Trophoblast cell (in vitro differentiated cells and primary cell): ENCODE data around the gene ARHGEF26.

Experiments
- DNase-seq, 2 donors: peaks; one replicate each; pipeline ENCODE4 v3.0.0-alpha.2; 2016
- H2AFZ ChIP-seq: 2 replicates; pipeline ENCODE4 v1.6.1; 2013; ENCODE audit warnings: low read length, moderate library complexity, mild to moderate bottlenecking; ENCODE audit not compliant: insufficient read depth, poor library complexity
- H2AK5ac ChIP-seq: 2 replicates; pipeline ENCODE4 v1.6.1; 2013; ENCODE audit warnings: mild to moderate bottlenecking, low read length
- H2BK120ac ChIP-seq: 2 replicates; pipeline ENCODE4 v1.6.1; 2013; ENCODE audit warnings: low read length, mild to moderate bottlenecking, moderate library complexity; ENCODE audit not compliant: insufficient read depth, poor library complexity
- H2BK12ac ChIP-seq: 2 replicates; pipeline ENCODE4 v1.6.1; 2013; ENCODE audit warnings: mild to moderate bottlenecking, low read length, moderate library complexity
- H2BK5ac ChIP-seq: 2 replicates; pipeline ENCODE4 v1.6.1; 2013; ENCODE audit warnings: low read length, low read depth, moderate library complexity, mild to moderate bottlenecking; ENCODE audit not compliant: poor library complexity
- H3K14ac ChIP-seq: 2 replicates; pipeline ENCODE4 v1.6.1; 2013; ENCODE audit warnings: mild to moderate bottlenecking, low read length
- H3K18ac ChIP-seq: 2 replicates; pipeline ENCODE4 v1.6.1; 2013; ENCODE audit warnings: mild to moderate bottlenecking, low read length
- H3K23ac ChIP-seq: 2 replicates; pipeline ENCODE4 v1.6.1; 2013; ENCODE audit warnings: low read length
- H3K27ac ChIP-seq: 2 replicates; pipeline ENCODE4 v1.5.1; 2013; ENCODE audit warnings: low read depth, mild to moderate bottlenecking, inconsistent platforms, low read length, moderate library complexity
- H3K27me3 ChIP-seq: 2 replicates; pipeline ENCODE4 v1.6.1; 2013; ENCODE audit warnings: inconsistent platforms, mild to moderate bottlenecking, low read length, moderate library complexity; ENCODE audit not compliant: insufficient read depth
- H3K36me3 ChIP-seq, 2 experiments: 1 replicate in 1 of 2; 2 replicates in 1 of 2; pipeline ENCODE4 v1.6.1; 2013; ENCODE audit warnings: low read length in 2 of 2, mild to moderate bottlenecking in 2 of 2, moderate library complexity in 1 of 2; ENCODE audit not compliant: insufficient read depth in 2 of 2, control insufficient read depth in 1 of 2
- H3K4ac ChIP-seq: 2 replicates; pipeline ENCODE4 v1.6.1; 2013; ENCODE audit warnings: low read depth, mild to moderate bottlenecking, low read length, moderate library complexity
- H3K4me1 ChIP-seq, 2 experiments: 1 replicate in 1 of 2; 2 replicates in 1 of 2; pipeline ENCODE4 v1.6.1; 2013; ENCODE audit warnings: low read length in 2 of 2, mild to moderate bottlenecking in 2 of 2, moderate library complexity in 1 of 2; ENCODE audit not compliant: insufficient read depth in 2 of 2, control insufficient read depth in 1 of 2
- H3K4me2 ChIP-seq: 2 replicates; pipeline ENCODE4 v1.6.1; 2013; ENCODE audit warnings: inconsistent platforms, mild to moderate bottlenecking, low read length, moderate library complexity
- H3K4me3 ChIP-seq: 2 replicates; pipeline ENCODE4 v1.5.1; 2013; ENCODE audit warnings: mild to moderate bottlenecking, low read depth, low read length, inconsistent platforms
- H3K79me1 ChIP-seq: one replicate; pipeline ENCODE4 v1.6.1; 2013; ENCODE audit warnings: low read length
- H3K79me2 ChIP-seq: 2 replicates; pipeline ENCODE4 v1.6.1; 2013; ENCODE audit warnings: low read length, mild to moderate bottlenecking; ENCODE audit not compliant: control insufficient read depth, insufficient read depth, poor library complexity
- H3K9ac ChIP-seq: 2 replicates; pipeline ENCODE4 v1.6.1; 2013; ENCODE audit warnings: mild to moderate bottlenecking, low read length
- H3K9me3 ChIP-seq: 2 replicates; pipeline ENCODE4 v1.6.1; 2013; ENCODE audit warnings: low read depth, mild to moderate bottlenecking, control low read depth, inconsistent platforms, low read length; ENCODE audit not compliant: insufficient read depth
- H4K12ac ChIP-seq: 2 replicates; pipeline ENCODE4 v1.6.1; 2013; ENCODE audit warnings: low read depth, mild to moderate bottlenecking, low read length, moderate library complexity
- H4K8ac ChIP-seq: 2 replicates; pipeline ENCODE4 v1.6.1; 2013; ENCODE audit warnings: low read depth, mild to moderate bottlenecking, low read length, moderate library complexity
- H4K91ac ChIP-seq: one replicate; pipeline ENCODE4 v1.6.1; 2013; ENCODE audit warnings: low read depth, mild to moderate bottlenecking, low read length, moderate library complexity
- WGBS: extraction: QIAGEN DNeasy Blood & Tissue Kit; methylation state at CpG from one replicate; pipeline ENCODE4 v1.1.7; 2013; ENCODE audit warnings: missing lambda C conversion rate; ENCODE audit not compliant: insufficient read length, insufficient coverage; ENCODE audit errors: extremely low coverage; 5-methylcytosine and 5-hydroxymethylcytosine counted together

The ARHGEF26 gene

GRCh38 chr3:154176036-154176435 lies 54.8 kb downstream of the ARHGEF26 start:
- peaks cover 5 to 6% of the 10 kb centered on the region in 2 experiments for H3K4me1 ChIP-seq
- H3K27ac ChIP-seq = no peak overlapping the region
- H3K79me2 ChIP-seq = no peaks in the 10 kb centered on the region
- H3K14ac ChIP-seq = no peak overlapping the region
- no peak overlapping the region for H2BK120ac ChIP-seq
- no peak overlapping the region for H2BK5ac ChIP-seq
- H4K8ac ChIP-seq = no peak overlapping the region
- no peak overlapping the region for H3K4me3 ChIP-seq
- H2AFZ ChIP-seq = no peak overlapping the region
- no peak overlapping the region for H4K12ac ChIP-seq
- peaks cover 6% of the 10 kb centered on the region for H3K79me1 ChIP-seq
- H3K4ac ChIP-seq = no peak overlapping the region
- no peak overlapping the region for H3K23ac ChIP-seq
- H3K36me3 ChIP-seq = no peaks in the 10 kb centered on the region
- H3K9ac ChIP-seq = no peak overlapping the region
- H3K9me3 ChIP-seq = no peaks in the 10 kb centered on the region
- H4K91ac ChIP-seq = no peak overlapping the region
- H3K27me3 ChIP-seq = no peaks in the 10 kb centered on the region
- H2BK12ac ChIP-seq = no peak overlapping the region
- DNase-seq = no peak
- no CpG with 5 or more reads among the region's 2 CpGs for WGBS
- H3K18ac ChIP-seq = no peak overlapping the region
- H2AK5ac ChIP-seq = no peak overlapping the region
- no peak overlapping the region for H3K4me2 ChIP-seq

GRCh38 chr3:154177406-154177805 lies 56.2 kb downstream of the ARHGEF26 start:
- no CpG with 5 or more reads among the region's 1 CpG for WGBS

GRCh38 chr3:154178172-154178571 lies 57.0 kb downstream of the ARHGEF26 start:
- no CpG with 5 or more reads among the region's 3 CpGs for WGBS
- H2BK120ac ChIP-seq = no peak overlapping the region
- no peak overlapping the region for H4K8ac ChIP-seq
- H3K4me2 ChIP-seq = no peak overlapping the region
- no peak overlapping the region for H2AK5ac ChIP-seq
- no peak overlapping the region for H2BK12ac ChIP-seq
- no peak overlapping the region for H3K14ac ChIP-seq
- H4K91ac ChIP-seq = no peak overlapping the region
- H3K79me1 ChIP-seq = peaks cover 11% of the 10 kb centered on the region
- H3K4me3 ChIP-seq = no peak overlapping the region
- H3K27me3 ChIP-seq = no peaks in the 10 kb centered on the region
- H2AFZ ChIP-seq = no peak overlapping the region
- no peak overlapping the region for H3K9ac ChIP-seq
- no peaks in the 10 kb centered on the region for H3K79me2 ChIP-seq
- no peak overlapping the region for H4K12ac ChIP-seq
- H2BK5ac ChIP-seq = no peak overlapping the region
- H3K27ac ChIP-seq = no peak overlapping the region
- H3K18ac ChIP-seq = no peak overlapping the region
- no peak for DNase-seq
- no peak overlapping the region for H3K23ac ChIP-seq
- H3K36me3 ChIP-seq = no peaks in the 10 kb centered on the region
- H3K4ac ChIP-seq = no peak overlapping the region
- H3K4me1 ChIP-seq = peaks cover 10 to 12% of the 10 kb centered on the region in 2 experiments
- H3K9me3 ChIP-seq = no peaks in the 10 kb centered on the region

More at GRCh38 chr3:154177406-154177805, 56.2 kb downstream of the ARHGEF26 start:
- no peak for DNase-seq
- Histone ChIP-seq H3K27ac (no peak overlapping the region), H3K36me3 (no peaks in the 10 kb centered on the region), H3K9ac (no peak overlapping the region), H4K12ac (no peak overlapping the region), H4K91ac (no peak overlapping the region), H3K4me1 (peaks cover 9 to 10% of the 10 kb centered on the region in 2 experiments), H3K4me3 (no peak overlapping the region), H2BK120ac (no peak overlapping the region), H3K14ac (no peak overlapping the region), H3K4ac (no peak overlapping the region), H4K8ac (no peak overlapping the region), H3K9me3 (no peaks in the 10 kb centered on the region), H2BK5ac (no peak overlapping the region), H3K4me2 (no peak overlapping the region), H2AFZ (no peak overlapping the region), H2AK5ac (no peak overlapping the region), H3K79me2 (no peaks in the 10 kb centered on the region), H3K79me1 (peaks cover 9% of the 10 kb centered on the region), H2BK12ac (no peak overlapping the region), H3K18ac (no peak overlapping the region), H3K27me3 (no peaks in the 10 kb centered on the region), H3K23ac (no peak overlapping the region)

- no peak overlapping the region for H3K23ac ChIP-seq
- no peaks in the 10 kb centered on the region for H3K36me3 ChIP-seq
- H3K4me1 ChIP-seq = peaks cover 10 to 12% of the 10 kb centered on the region in 2 experiments
- peak overlapping the region; percentile 77 for H4K8ac ChIP-seq
- peak overlapping the region; percentile 61 for H3K4me2 ChIP-seq
- no peak overlapping the region for H3K4me3 ChIP-seq
- H3K9me3 ChIP-seq = no peaks in the 10 kb centered on the region
- peak overlapping the region; percentile 88 for H2BK120ac ChIP-seq
- H2AFZ ChIP-seq = no peak overlapping the region
- H4K12ac ChIP-seq = no peak overlapping the region
- no peak overlapping the region for H3K9ac ChIP-seq
- no peaks in the 10 kb centered on the region for H3K27me3 ChIP-seq
- H2AK5ac ChIP-seq = peak overlapping the region; percentile 98
- H3K14ac ChIP-seq = peak overlapping the region; percentile 81
- H3K79me2 ChIP-seq = peaks cover 2% of the 10 kb centered on the region
- H4K91ac ChIP-seq = peak overlapping the region; percentile 66
- H2BK5ac ChIP-seq = peak overlapping the region; percentile 97
- peak in 1 of 2 donors; percentile 61 for DNase-seq
- peak overlapping the region; percentile 100 for H2BK12ac ChIP-seq
- no CpG with 5 or more reads among the region's 10 CpGs for WGBS
- peak overlapping the region; percentile 79 for H3K27ac ChIP-seq
- H3K18ac ChIP-seq = peak overlapping the region; percentile 95
- no peak overlapping the region for H3K4ac ChIP-seq
- H3K79me1 ChIP-seq = peaks cover 14% of the 10 kb centered on the region
Observed at GRCh38 chr3:154180836-154181691, 59.9 kb downstream of the ARHGEF26 start.
